ENCODE data around the gene EXOC4.

EXOC4 gene

DNA sequence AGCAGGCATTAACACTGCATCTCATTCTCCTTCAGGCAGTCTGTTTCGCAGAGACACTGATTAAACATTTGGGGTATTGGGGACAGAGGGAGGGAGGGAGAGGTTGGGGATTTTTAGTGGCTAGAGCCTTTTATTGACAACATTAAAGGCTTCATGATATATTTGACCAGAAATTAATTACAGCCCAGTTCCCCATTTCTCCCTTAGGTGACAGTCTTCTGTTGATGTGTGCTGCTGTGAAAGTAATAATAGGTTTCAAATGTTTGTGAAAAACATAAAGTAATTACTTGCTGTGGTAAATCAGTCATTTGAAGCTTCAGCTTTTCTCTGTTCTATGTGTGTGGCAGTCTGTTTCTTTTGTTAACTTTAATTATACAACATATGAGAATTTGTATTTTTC lies 769.0 kb downstream of the EXOC4 start:
- H3K36me3 ChIP-seq (ENCODE audit: low read depth), result no peaks in the 10 kb centered on the region
- ATAC-seq (ENCODE audit: low read depth), result no peak
- no peak for DNase-seq (ENCODE audit: low spot score)
- no peaks in the 10 kb centered on the region for H3K4me1 ChIP-seq (ENCODE audit: insufficient read depth, poor library complexity, severe bottlenecking)
- H3K27ac ChIP-seq (ENCODE audit: poor library complexity, severe bottlenecking), result no peak overlapping the region
- no peak overlapping the region for H3K4me3 ChIP-seq (ENCODE audit: severe bottlenecking)
- H3K9me3 ChIP-seq (ENCODE audit: severe bottlenecking), result no peaks in the 10 kb centered on the region
- no peaks in the 10 kb centered on the region for H3K27me3 ChIP-seq (ENCODE audit: insufficient read depth, poor library complexity, severe bottlenecking)
- TF ChIP-seq CTCF (IDR thresholded peaks at IDR 0.05; ENCODE audit: poor library complexity, severe bottlenecking), result no peak

GRCh38 chr7:134022286-134022911 lies 769.5 kb downstream of the EXOC4 start:
- no peak for DNase-seq (ENCODE audit: low spot score)

DNA sequence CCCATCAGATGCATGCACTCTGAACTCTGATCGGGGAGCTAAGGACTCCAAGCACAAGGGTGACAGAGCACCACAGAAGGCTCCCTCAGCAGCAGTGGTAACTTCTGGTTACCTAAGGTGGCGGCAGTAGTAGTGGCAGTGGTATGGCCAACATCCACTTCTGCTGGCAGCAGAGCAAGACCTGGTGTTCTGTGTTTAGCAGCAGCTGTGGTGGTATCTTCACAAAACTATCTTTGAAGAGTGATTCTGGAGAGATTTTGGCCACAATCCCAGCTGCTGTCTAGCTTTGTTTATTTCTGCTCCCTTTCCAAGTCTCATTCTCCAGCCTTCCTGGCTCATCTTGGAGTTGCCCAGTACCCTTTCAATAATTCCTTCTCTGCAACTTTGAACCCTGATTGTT lies 771.9 kb downstream of the EXOC4 start:
- H3K9me3 ChIP-seq (ENCODE audit: severe bottlenecking), result no peaks in the 10 kb centered on the region
- no peak overlapping the region for H3K4me3 ChIP-seq (ENCODE audit: severe bottlenecking)
- ATAC-seq (ENCODE audit: low read depth) (no peak), DNase-seq (ENCODE audit: low spot score) (no peak)
- H3K4me1 ChIP-seq (ENCODE audit: insufficient read depth, poor library complexity, severe bottlenecking), result no peaks in the 10 kb centered on the region
- no peaks in the 10 kb centered on the region for H3K36me3 ChIP-seq (ENCODE audit: low read depth)
- no peak overlapping the region for H3K27ac ChIP-seq (ENCODE audit: poor library complexity, severe bottlenecking)
- no peak for TF ChIP-seq CTCF (IDR thresholded peaks at IDR 0.05; ENCODE audit: poor library complexity, severe bottlenecking)
- H3K27me3 ChIP-seq (ENCODE audit: insufficient read depth, poor library complexity, severe bottlenecking), result no peaks in the 10 kb centered on the region

More at GRCh38 chr7:134022286-134022911, 769.5 kb downstream of the EXOC4 start:
- H3K36me3 ChIP-seq (ENCODE audit: low read depth), result no peaks in the 10 kb centered on the region
- H3K4me1 ChIP-seq (ENCODE audit: insufficient read depth, poor library complexity, severe bottlenecking), result no peaks in the 10 kb centered on the region
- no peak overlapping the region for H3K27ac ChIP-seq (ENCODE audit: poor library complexity, severe bottlenecking)
- TF ChIP-seq CTCF (IDR thresholded peaks at IDR 0.05; ENCODE audit: poor library complexity, severe bottlenecking), result no peak
- H3K4me3 ChIP-seq (ENCODE audit: severe bottlenecking), result no peak overlapping the region
- no peaks in the 10 kb centered on the region for H3K27me3 ChIP-seq (ENCODE audit: insufficient read depth, poor library complexity, severe bottlenecking)
- ATAC-seq (ENCODE audit: low read depth), result no peak
- no peaks in the 10 kb centered on the region for H3K9me3 ChIP-seq (ENCODE audit: severe bottlenecking)

GRCh38 chr7:134028853-134029252 lies 776.0 kb downstream of the EXOC4 start:
- Histone ChIP-seq H3K36me3 (ENCODE audit: low read depth) (no peaks in the 10 kb centered on the region), H3K27ac (ENCODE audit: poor library complexity, severe bottlenecking) (no peak overlapping the region), H3K4me1 (ENCODE audit: insufficient read depth, poor library complexity, severe bottlenecking) (no peaks in the 10 kb centered on the region), H3K9me3 (ENCODE audit: severe bottlenecking) (no peaks in the 10 kb centered on the region), H3K27me3 (ENCODE audit: insufficient read depth, poor library complexity, severe bottlenecking) (no peaks in the 10 kb centered on the region), H3K4me3 (ENCODE audit: severe bottlenecking) (no peak overlapping the region)
- DNase-seq (ENCODE audit: low spot score) (no peak), ATAC-seq (ENCODE audit: low read depth) (no peak)
- TF ChIP-seq CTCF (IDR thresholded peaks at IDR 0.05; ENCODE audit: poor library complexity, severe bottlenecking), result no peak

DNA sequence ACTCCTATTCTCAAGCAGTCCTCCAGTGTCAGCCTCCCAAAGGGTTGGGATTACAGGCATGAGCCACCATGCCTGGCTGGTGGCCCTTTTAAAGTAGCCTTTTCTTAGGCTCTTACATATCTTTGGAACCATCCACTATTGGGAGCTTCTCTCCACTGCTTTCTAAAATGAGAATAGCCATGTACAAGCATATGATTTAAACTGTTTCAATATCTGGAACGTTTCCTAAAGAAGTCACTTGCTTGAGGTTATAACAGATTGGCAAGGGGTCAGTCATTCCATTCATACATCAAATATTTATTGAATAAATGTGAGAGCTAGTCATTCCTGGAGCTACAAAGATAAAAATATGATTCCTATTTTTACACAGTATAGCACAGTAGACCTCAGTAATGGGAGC lies 776.9 kb downstream of the EXOC4 start:
- ATAC-seq (ENCODE audit: low read depth), result no peak
- Histone ChIP-seq H3K4me1 (ENCODE audit: insufficient read depth, poor library complexity, severe bottlenecking) (no peaks in the 10 kb centered on the region), H3K27ac (ENCODE audit: poor library complexity, severe bottlenecking) (no peak overlapping the region), H3K4me3 (ENCODE audit: severe bottlenecking) (no peak overlapping the region), H3K36me3 (ENCODE audit: low read depth) (no peaks in the 10 kb centered on the region), H3K9me3 (ENCODE audit: severe bottlenecking) (no peaks in the 10 kb centered on the region), H3K27me3 (ENCODE audit: insufficient read depth, poor library complexity, severe bottlenecking) (no peaks in the 10 kb centered on the region)
- no peak for DNase-seq (ENCODE audit: low spot score)
- no peak for TF ChIP-seq CTCF (IDR thresholded peaks at IDR 0.05; ENCODE audit: poor library complexity, severe bottlenecking)

Data from RWPE2 (cell line).